NCI-H1694 treated with DMSO at 0.1 percent for 48 hours (cell line): ENCODE measurements around the gene LAMTOR3.

Experiments used
- DNase-seq: peaks from one replicate; lab custom pipeline; 2025; lab: John Stamatoyannopoulos, UW

LAMTOR3 gene

DNA sequence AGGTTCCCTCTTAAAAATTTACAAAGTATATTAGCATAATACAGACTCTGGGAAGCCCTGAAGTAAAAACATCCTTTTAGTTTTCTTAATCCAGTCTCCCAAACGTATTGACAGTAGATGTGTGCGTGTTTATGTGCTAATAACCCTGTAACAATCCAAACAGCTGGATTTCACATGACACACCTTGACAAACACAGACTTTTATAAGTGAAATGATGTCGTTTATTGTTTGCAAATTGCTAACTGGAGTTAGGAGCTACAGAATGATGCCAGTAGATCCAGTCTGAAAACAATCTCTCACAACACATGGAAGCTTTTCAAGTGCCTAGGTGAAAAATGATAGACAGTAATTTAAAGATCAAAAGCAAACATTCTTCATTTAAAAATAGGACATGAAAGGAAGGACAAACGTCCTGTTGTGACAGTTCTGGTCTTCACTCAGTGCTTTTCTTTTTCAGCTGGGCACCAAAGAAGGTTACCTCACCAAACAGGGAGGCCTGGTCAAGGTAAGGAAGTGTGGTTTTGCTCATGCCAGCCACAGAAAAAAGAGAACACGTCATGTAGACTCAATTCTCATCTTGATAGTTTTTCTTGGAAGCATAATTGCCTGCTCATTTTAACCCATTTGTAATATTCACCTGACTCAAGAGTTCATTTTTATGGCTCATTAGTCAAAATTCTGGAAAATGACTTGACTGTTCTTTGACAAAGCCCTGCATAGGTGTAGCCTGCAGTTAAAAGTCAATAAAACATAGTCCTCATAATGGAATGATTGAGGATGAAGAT lies 32.9 kb downstream of the LAMTOR3 start:
- DNase-seq = no peak

DNA sequence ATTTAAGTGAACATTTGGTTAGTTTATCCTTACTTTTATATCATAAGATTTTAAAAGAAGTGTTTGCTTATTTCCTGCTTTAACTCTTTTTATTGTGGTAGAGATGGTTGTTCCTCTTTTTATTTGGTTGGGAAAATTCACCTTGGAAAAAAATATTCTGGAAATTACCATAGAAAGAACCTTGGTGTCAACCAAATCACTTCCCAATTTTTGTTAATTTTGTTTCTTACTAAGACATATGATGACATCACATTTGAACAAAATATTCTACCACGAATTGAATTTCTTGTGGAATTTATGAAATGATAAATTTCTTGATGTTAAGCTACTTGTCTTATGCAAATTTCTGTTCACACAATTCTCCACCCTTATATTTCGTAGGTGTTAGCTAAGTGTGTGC lies 33.7 kb downstream of the LAMTOR3 start:
- no peak for DNase-seq

DNA sequence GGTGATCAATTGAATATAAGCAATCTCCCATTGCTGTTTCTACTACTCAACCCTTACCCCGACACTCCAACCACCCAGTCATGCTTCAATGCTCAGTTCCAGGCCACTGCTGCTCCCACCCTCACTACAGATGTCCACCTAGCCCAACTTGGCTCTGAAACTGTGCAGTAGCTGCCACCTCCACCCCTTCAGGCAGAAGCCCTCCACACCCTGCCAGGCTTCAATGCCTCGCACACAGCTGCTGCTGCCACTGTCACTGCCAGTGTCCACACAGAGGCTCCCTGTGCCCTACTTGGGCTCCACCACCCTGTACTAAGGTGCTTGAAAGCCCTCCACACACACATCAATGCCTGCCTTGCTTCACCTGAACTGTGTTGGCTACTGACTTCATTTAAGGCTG lies 34.6 kb downstream of the LAMTOR3 start:
- no peak for DNase-seq

DNA sequence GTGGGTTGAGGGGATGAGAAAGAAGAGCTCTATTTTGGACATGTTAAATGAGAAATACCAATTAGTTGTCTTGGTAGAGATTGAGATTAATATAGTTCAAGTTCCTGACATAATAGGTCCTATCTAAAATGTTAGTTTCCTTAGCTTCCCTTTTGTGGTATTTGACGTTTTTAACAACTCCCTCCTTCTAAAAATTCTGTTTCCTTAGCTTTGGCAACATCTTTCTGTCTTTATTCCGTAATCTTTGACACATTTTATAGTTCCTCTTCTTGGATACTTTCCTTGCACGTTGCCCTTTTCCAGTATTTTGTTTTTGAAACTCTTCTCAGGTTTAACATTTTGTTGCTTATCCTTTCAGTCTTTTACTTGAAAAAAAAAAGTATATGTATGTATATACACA lies 36.9 kb downstream of the LAMTOR3 start:
- DNase-seq = no peak

DNA sequence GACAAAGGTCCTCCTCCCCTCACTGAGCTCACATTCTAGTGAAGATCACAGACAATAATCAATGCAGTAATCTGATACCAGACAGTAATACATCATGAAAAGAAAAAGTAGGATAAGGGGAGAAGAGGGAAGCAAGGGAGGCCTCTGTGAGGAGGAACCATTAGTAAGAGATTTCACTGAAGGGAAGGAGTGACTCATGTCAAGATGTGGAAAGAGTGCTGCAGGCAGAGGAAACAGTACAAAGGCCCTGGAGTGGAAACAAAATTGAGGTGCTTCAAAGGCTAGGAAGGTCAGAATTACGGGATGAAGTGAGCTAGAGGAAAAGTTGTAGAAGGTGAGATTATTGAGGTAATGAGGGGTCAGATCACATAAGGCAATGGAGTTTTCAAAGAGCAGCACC lies 38.1 kb downstream of the LAMTOR3 start:
- no peak for DNase-seq

DNA sequence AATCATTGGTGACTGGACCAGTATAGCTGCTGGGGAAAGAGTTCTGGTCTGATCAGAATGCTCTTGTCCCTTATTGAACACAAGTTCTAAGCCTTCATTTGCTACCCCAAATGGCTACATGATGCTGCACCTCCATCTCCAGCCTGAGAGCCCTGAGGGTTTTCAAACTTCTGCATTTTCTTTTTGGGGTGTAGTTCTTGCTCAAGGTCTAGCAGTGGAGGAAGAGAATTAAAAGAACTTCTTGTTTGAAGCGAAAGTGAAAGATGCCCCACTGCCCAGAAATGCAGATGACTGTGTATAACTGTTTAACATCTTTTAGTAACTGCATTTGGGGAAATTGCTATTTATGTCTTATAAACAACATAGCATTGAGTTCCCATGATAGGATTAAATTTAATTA lies 38.5 kb downstream of the LAMTOR3 start:
- DNase-seq = no peak

DNA sequence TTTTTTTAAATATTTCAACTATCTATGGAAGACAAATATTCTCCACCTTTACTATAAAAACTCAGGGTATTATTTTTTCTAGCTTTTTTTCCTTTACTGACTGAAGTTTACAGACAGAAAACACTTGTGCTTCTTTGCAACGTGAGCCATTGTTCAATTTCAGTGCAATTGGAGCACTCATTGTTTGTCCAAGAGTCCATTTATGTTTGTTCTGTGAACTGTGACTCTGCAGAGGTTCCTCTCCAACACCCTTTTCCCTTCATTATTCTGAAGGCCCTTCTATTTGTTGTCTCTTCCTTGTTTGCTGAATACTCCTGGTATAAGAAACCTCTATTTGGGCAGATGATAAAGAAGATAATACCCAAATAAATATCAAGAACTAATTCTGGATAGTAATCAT lies 40.2 kb downstream of the LAMTOR3 start:
- DNase-seq = no peak

DNA sequence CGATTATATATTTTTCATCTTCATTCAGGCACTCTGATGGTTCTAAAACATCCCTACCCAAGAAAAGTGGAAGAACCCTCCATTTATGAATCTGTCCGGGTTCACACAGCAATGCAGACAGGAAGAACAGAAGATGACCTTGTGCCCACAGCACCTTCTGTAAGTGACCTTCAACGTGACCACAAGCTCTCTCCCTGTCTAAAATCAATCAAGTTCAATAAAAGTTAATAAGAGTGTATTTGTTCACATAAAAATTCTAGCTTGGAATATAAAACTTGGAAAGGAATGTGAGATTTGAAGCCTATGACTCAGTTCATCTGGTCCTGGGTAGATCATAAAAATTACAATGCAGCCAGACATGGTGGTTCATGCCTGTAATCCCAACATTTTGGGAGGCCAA lies 41.0 kb downstream of the LAMTOR3 start:
- DNase-seq = no peak

DNA sequence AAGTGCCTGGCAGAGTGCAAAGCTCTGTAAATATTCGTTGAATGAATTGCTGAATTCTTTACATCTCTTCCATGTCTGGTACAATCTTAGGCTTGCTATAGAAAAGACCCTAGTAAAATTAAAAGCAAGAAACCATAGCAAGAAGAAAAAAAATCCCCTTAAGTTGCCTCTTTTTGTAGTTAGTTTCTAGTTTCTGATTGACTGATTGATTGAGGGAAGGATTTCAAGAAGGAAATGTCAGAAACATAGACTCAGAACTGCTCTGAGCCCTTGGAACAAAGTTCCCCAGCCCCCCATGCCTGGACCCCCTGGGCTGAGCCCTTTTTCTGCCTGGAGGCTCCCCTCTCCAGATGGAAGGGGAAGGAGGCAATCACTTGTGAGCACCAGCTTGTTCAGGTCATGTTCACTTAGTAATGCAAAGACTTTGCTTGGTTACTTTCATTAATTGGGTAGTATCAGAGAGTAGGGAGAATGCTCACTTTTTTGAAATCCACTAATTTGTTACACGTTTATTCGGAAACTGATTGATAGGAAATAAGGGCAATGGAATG lies 42.0 kb downstream of the LAMTOR3 start:
- no peak for DNase-seq

DNA sequence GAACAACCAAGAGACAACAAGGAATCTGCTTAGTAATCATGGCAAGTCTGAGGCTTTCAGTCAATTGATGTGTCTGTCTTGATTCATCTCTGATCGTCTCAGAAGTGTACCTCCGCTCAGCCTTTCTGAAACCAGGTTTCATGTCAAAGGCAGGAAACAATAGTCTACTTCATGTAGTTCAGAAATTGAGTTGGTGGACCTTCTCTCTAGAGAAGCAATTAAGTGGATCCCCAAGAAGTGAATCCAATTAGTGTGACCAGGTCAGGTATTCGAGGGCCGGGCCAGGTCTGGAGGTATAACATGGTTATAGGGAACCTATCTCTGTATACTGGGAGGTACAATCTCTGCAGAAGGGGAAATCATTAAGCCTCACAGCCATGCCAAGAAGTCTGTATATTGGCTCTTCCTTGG lies 45.6 kb downstream of the LAMTOR3 start:
- no peak for DNase-seq

DNA sequence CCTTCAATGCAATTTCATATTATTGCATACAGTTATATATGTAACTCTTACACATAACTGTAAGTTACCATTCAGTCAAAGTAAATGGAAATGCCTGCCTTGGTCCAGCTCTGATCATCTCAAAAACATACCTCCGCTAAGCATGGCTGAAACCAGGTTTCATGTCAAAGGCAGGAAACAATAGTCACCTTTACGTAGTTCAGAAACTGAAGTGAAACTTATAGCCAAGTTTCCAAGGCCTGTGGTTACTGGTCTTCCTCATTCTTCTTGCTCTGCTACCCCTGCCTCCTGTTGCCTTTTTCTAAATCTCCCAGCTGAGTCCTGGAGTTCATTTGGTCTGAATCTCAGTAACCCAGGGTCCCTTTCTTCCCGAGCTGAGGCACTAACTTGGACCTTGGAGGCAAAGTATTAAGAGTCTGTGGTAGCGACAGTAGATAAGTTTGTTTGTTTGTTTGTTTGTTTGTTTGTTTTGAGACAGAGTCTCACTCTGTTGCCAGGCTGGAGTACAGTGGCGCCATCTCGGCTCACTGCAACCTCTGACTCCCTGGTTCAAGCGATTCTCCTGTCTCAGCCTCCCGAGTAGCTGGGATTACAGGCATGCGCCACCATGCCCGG lies 46.8 kb downstream of the LAMTOR3 start:
- DNase-seq = no peak

DNA sequence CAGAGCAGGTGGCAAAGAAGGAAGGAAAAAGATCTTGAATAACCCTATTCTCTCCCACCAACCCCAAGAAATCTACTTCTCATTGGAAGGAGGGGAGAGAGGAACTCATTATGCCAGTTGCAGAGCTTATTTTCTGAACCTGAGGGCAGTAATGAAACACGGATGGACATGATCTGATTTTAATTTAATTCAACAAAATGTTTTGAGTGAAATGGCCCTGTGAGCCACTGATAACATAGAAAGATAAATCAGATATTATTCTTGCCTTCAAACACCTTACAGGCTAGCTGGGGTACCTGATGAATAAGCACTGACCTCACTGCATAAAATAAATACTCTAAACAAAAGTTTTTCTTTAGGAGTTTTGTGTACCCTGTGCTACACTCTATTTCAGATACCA lies 47.3 kb downstream of the LAMTOR3 start:
- no peak for DNase-seq

DNA sequence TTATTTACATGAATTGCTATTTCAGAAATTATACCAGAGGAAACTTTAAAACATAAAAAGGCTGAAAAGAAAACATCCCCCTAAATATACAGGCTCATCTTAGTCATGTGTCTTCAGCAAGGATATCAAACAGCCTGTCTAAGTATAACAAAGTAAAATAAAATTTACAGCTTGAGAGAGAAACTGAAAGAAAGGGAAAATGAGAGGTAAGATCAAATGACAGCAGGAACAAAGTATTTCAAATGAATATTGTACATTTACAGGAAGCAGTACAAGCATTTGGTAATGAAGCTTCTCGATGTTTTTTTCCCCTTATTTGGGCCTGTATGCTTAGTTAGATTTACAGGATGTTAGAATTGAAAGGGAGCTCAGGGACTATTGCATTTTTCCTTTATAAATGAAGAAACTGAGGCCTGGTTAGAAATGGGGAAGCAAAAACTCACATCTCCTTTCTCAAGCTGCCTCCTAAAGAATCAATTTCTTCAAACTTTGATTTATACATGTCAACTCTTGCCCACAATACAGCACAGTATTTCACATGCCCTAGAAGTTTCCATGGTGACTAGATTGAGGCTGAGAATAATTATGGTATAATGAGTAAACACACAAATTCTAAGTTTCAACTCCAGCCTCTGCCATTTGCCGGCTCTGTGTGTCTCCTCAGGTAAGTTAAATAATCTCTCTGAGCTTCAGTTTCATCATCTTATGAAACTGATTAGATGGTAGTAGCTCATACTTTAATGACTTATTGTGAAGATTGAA lies 48.3 kb downstream of the LAMTOR3 start:
- no peak for DNase-seq

DNA sequence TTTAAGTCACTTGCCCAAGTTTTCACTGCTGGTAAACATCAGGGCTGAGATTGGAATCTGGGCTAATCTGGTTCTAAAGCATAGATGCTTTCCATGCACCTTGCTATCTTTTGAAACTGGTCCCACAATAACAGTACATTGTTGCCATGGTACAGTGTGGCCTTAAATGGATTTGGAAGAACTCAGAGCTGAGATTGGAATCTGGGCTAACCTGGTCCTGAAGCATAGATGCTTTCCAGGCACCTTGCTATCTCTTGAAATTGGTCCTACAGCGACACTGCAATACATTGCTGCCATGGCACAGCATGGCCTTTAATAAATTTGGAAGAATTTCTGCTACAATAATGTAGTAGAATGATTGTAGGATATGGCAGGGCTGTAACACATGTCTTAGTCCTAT lies 49.0 kb downstream of the LAMTOR3 start:
- no peak for DNase-seq

DNA sequence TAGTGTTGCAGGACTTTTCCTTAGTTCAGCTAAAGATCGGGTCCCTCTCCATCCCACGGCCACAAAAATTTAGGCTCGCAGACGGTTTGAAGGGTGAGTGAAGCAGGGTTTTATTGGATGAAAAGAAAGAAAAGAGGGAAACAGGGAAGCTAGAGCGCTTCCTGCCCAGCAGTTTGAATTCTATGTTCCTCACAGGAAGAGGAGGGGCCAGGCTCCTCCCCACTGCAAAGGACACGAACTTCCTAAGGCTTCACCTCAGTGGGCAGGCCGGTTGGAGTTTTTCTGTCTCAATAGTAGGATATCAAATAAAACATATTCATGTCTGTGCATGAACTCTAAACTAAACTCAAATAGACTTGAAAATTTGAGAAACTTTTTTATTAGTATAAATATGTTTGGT lies 50.2 kb downstream of the LAMTOR3 start:
- no peak for DNase-seq

DNA sequence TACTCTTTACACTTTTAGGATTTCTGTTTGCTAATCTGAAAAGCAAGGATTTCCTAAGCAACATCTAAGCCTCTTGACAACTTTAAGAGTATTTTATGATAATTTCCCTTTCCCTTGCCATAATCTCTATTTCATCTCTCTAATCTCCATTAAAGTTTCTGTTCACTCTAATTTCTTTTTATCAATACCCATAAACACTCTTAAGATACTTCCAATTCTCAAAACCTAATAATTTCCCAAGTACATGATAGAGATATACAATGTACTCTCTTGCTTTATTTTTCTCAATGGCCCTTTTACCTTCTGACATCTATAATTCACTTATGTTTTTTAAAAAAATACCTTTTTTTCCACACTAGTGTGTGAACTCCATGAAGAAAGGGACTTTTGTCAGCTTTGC lies 50.8 kb downstream of the LAMTOR3 start:
- no peak for DNase-seq

DNA sequence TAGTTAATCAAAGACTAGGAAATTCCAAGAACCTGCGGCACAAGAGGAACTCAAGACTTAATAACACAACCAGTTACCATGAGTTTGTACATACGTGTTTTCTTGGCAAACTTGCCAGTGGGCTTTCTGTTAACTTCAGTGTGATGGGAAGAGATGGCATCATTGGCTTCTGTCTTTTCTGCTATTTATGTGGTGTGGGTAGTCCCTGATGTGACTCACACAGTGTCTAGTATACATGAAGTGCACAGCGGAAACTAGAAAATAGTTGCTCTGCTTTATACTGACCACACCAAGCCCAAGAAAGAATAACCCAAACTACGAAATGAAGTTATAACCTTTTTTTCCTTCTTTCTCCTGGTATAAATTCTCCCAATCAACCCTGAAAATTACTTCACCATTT lies 53.1 kb downstream of the LAMTOR3 start:
- no peak for DNase-seq

DNA sequence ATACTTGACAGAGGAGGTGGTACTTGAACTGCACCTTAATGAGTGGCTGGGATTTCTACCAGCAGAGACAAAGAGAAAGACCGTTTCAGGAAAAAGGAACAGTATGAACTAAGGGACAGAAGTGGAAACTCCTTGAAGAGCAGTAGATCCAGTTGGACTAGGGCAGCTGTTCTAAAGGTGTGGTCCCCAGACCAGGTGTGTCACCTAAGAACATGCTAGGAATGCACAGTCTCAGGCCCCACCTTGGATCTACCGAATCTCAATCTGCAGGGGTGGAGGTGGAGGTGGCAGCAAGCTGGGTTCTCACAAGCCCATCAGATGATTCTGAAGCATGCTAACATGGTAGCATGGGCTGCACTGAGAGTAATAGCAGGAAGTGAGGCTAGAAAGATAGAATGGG lies 55.3 kb downstream of the LAMTOR3 start:
- no peak for DNase-seq

DNA sequence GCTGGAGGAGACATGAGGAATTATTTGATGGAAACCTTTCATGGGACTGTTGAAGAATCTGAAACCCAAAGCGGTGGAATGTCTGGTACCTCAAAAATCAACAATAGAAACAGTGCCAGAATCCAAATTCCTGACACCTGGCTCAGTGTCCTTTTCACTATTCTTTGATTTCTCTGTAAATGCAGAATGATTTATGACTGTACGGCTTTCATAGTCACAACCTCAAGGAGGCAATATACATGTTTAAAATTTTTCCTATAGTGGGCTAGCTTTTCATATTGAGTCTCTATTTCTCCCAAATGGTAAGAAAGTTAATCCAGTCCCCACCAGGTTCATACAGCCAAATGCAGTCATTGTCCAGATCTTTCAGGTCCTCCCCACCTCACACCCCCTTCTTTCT lies 58.3 kb downstream of the LAMTOR3 start:
- DNase-seq = no peak

DNA sequence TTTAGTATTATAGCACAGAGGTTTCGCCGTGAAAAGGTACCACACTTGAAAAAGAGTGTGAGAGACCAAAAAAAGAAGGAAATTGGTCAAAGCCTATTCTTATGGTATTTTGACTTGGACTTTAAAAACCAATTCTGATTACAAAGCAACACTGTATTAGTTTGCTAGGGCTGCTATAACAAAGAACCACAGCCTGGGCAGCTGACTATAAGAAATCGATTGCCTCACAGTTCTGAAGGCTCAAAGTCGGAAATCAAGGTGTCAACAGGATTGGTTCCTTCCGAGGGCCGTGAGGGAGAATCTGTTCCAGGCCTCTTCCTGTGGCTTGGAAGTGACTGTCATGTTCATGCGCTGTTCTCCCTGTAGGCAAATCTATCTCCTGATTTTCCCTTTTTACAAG lies 59.7 kb downstream of the LAMTOR3 start:
- no peak for DNase-seq

DNA sequence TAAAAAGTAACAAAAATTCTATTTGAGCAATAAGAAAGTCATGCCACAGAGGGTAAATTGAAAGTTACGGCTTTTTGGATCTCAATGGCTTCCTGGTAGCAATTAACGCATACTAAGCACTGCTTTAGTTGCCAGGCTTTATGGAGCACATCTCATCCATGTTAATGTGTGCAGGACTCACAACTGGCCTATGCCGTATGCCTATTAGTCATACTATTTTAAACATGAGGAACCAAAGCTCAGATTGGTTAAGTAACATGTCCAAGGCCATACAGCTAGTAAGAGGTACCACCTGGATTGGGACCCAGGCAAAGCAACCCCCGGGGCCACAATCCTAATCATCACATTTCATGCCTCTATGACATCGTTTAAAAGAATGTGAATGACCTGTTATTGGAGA lies 60.5 kb downstream of the LAMTOR3 start:
- DNase-seq = no peak

DNA sequence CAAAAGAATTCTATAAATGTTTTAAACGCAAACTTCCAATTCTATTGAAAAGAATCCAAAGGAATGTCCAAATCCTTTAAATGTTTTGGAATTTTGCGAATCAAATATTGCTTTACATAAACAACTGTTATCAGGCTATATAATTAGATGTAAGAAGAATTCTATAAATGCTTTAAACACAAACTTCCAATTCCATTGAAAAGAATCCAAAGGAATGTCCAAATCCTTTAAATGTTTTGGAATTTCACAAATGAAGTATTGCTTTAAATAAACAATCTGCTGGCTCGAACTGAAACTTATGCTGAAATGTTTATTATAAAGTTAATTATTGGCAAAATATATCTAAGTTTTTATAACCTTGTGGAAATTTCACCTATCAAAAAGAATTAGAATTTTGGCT lies 61.5 kb downstream of the LAMTOR3 start:
- DNase-seq = no peak

DNA sequence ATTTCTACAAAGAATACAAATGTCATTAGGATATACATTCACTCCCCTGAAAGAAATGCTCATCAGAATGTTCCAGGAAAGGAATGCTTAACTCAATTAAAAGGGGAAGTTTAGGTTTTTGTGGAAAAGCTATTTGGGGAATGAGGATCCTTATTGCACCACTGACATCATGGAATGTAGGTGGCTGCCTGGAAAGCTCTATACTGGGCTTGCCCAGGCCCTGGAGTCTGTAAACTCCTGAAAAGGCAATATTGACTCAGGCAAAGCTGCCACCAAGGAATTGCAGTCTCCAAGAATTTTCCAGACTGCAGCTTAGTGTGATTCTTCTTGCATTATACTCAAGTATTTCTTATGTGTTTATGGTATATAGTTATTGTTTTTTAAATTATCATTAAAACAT lies 61.9 kb downstream of the LAMTOR3 start:
- DNase-seq = no peak
